Peyer's patch (tissue), 4 donors: ENCODE data around the gene ANK2.
A peak's percentile ranks its signal among the peaks of the same experiment; 100 is the strongest.

Source experiments
- CTCF ChIP-seq, 6 experiments: fragments of 450-650 bp in 4 of 6; fragments of 200-600 bp in 2 of 6; sonication (generic) in 1 of 6; IDR thresholded peaks; one replicate each; pipeline ENCODE4 v1.5.1; 2017 to 2019; ENCODE audit warnings: antibody characterized with exemption in 6 of 6, mild to moderate bottlenecking in 3 of 6, moderate library complexity in 1 of 6
- POLR2A ChIP-seq, 2 donors: fragments of 450-650 bp; IDR thresholded peaks; one replicate each; pipeline ENCODE4 v1.5.1; 2017; ENCODE audit warnings: antibody characterized with exemption in 2 of 2, mild to moderate bottlenecking in 2 of 2, moderate library complexity in 2 of 2

GRCh38 chr4:113394730-113395530, 345.5 kb downstream of the ANK2 start:
- TF ChIP-seq CTCF (IDR thresholded peaks at IDR 0.05) (peak; percentile 66 to 98 (median 94)), POLR2A (IDR thresholded peaks at IDR 0.05) (no peak)
